Activated CD4-positive, alpha-beta T cell treated with anti-CD3 and anti-CD28 coated beads for 1 hour (primary cell): ENCODE results near the gene CEACAM18.

ENCODE experiments used
- DNase-seq: peaks from one replicate; pipeline ENCODE4 v3.0.0-alpha.2; 2020

Gene CEACAM18

DNA sequence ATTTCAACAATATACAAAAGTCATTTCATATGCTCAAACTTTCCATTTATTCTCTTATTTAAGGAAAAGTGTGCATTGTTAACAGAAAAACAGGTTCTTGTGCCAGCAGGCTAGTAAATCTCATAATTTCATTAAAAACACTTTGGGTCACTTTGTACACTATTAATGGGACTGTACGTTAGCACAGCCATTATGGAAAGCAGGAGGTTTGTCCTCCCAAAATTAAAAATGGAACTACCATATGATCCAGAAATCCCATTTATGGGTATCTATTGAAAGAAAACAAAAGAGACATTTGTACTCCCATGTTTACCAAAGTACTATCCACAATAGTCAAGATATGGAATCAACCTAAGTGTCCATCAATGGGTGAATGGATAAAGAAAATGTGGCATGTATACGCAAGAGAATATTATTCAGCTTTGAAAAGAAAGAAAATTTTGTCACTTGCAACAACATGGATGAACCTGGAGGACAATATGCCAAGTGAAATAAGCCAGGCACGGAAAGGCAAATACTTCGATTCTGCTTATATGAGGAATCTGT lies 61.6 kb downstream of the CEACAM18 start:
- DNase-seq = no peak
